ENCODE results near the gene UBE2F. TPM values are rescaled to one million over a fixed set of nuclear protein-coding genes. Genes with fewer than 3 reads are reported as not detected.

Gene UBE2F
- total and polyA plus RNA-seq, 9 of the 15 experiments (the other 6 are each of a cell fraction or from before 2014, with no cell fraction given) = 18.1 to 88.1 (median 53.0) TPM

DNA sequence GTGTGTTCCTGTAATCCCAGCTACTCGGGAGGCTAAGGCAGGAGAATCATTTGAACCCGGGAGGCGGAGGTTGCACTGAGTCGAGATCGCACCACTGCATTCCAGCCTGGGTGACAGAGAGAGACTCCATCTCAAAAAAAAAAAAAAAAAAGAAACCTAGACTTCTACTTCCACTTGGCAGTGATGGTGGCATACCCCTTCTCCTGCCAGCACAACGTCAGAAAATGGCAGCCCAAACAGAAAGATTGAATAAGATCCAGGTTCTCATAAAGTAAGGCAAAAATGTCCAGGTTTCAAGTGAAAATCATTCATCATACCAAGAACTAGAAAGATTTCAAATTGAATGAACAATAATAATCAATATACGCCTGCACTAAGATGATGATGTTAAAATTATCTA, 117.9 kb downstream of the UBE2F start:
- intact Hi-C loops (cut with micrococcal nuclease) (no loop called here), in situ Hi-C loops (cut with MboI) (no loop called here)
- no peaks in the 10 kb centered on the region for H3K9me3 ChIP-seq (replicated peaks; ENCODE audit: control insufficient read depth, insufficient read depth, low read depth, low read length)
- no peak for DNase-seq (ENCODE audit: extremely low read depth in 1 of 4, low spot score in 3 of 4)
- H3K4me3 ChIP-seq = no peak overlapping the region
- no peaks in the 10 kb centered on the region for H4K20me1 ChIP-seq (replicated peaks; ENCODE audit: control insufficient read depth, insufficient read depth, low read length)
- TF ChIP-seq ZNF347 (CRISPR knock-in tag; IDR thresholded peaks at IDR 0.05; ENCODE audit: low read depth) (no peak), ARNT (IDR thresholded peaks at IDR 0.05) (no peak), POLR3A (IDR thresholded peaks at IDR 0.05; ENCODE audit: borderline replicate concordance, extremely low read depth, insufficient read depth, insufficient read length) (no peak)
- ChIA-PET POLR2A (no interaction called here), CTCF (ENCODE audit: low intra/inter-chr PET ratio) (no interaction called here)
- H3K79me2 ChIP-seq (ENCODE audit: control insufficient read depth, insufficient read depth, low read length) = no peaks in the 10 kb centered on the region
- H3K4me1 ChIP-seq (replicated peaks in 1 of 2; ENCODE audit: control insufficient read depth in 2 of 2, insufficient read depth in 2 of 2, low read length in 2 of 2) = no peaks in the 10 kb centered on the region
- no peak overlapping the region for H3K27ac ChIP-seq (ENCODE audit: extremely low read depth, low read depth, low read length)
- no peak overlapping the region for H3K9ac ChIP-seq (ENCODE audit: insufficient read depth in 1 of 2, low read depth in 2 of 2, low read length in 2 of 2)
- ATAC-seq = no peak
- peaks cover 46% of the 10 kb centered on the region; the same call in 2 of the 3 replicates for H3K36me3 ChIP-seq (ENCODE audit: control insufficient read depth, insufficient read depth, low read length)
- no peak for FAIRE-seq
- BruUV-seq (replicated peaks) = no TSS peak
- no peaks in the 10 kb centered on the region for H3K9me1 ChIP-seq (ENCODE audit: control insufficient read depth, insufficient read depth, low read length)
- H3K4me2 ChIP-seq (ENCODE audit: insufficient read depth, low read length) = no peak overlapping the region
- no peak overlapping the region for H2AFZ ChIP-seq (ENCODE audit: low read depth, low read length)
- WGBS (ENCODE audit: insufficient coverage, low coverage, missing lambda C conversion rate) = 100% methylated on average over 3 of the region's 7 CpGs
- H3K27me3 ChIP-seq (ENCODE audit: control insufficient read depth in 2 of 2, insufficient read depth in 2 of 2, low read length in 2 of 2) = no peaks in the 10 kb centered on the region

- Histone ChIP-seq H2AFZ (ENCODE audit: low read depth, low read length) (no peak overlapping the region), H3K4me3 (no peak overlapping the region), H3K27ac (ENCODE audit: extremely low read depth, low read depth, low read length) (no peak overlapping the region), H3K4me2 (ENCODE audit: insufficient read depth, low read length) (no peak overlapping the region), H3K9ac (ENCODE audit: insufficient read depth in 1 of 2, low read depth in 2 of 2, low read length in 2 of 2) (no peak overlapping the region), H3K36me3 (ENCODE audit: control insufficient read depth, insufficient read depth, low read length) (peaks cover 39% of the 10 kb centered on the region; the same call in 2 of the 3 replicates), H3K9me1 (ENCODE audit: control insufficient read depth, insufficient read depth, low read length) (no peaks in the 10 kb centered on the region), H3K9me3 (replicated peaks; ENCODE audit: control insufficient read depth, insufficient read depth, low read depth, low read length) (no peaks in the 10 kb centered on the region), H4K20me1 (replicated peaks; ENCODE audit: control insufficient read depth, insufficient read depth, low read length) (no peaks in the 10 kb centered on the region), H3K27me3 (ENCODE audit: control insufficient read depth in 2 of 2, insufficient read depth in 2 of 2, low read length in 2 of 2) (no peaks in the 10 kb centered on the region), H3K4me1 (replicated peaks in 1 of 2; ENCODE audit: control insufficient read depth in 2 of 2, insufficient read depth in 2 of 2, low read length in 2 of 2) (no peaks in the 10 kb centered on the region), H3K79me2 (ENCODE audit: control insufficient read depth, insufficient read depth, low read length) (no peaks in the 10 kb centered on the region)
- BruUV-seq (replicated peaks) = no TSS peak
- ChIA-PET POLR2A (no interaction called here), CTCF (ENCODE audit: low intra/inter-chr PET ratio) (no interaction called here)
- WGBS (ENCODE audit: insufficient coverage, low coverage, missing lambda C conversion rate) = 95% methylated on average over 3 of the region's 3 CpGs
- TF ChIP-seq RAD21 (CRISPR knock-in tag; conservative IDR thresholded peaks at IDR 0.05 in 1 of 2, IDR thresholded peaks at IDR 0.05 in 1 of 2) = no peak
- TF ChIP-seq ZNF217 (CRISPR knock-in tag; IDR thresholded peaks at IDR 0.05) = no peak
- TF ChIP-seq, protein P1, sequence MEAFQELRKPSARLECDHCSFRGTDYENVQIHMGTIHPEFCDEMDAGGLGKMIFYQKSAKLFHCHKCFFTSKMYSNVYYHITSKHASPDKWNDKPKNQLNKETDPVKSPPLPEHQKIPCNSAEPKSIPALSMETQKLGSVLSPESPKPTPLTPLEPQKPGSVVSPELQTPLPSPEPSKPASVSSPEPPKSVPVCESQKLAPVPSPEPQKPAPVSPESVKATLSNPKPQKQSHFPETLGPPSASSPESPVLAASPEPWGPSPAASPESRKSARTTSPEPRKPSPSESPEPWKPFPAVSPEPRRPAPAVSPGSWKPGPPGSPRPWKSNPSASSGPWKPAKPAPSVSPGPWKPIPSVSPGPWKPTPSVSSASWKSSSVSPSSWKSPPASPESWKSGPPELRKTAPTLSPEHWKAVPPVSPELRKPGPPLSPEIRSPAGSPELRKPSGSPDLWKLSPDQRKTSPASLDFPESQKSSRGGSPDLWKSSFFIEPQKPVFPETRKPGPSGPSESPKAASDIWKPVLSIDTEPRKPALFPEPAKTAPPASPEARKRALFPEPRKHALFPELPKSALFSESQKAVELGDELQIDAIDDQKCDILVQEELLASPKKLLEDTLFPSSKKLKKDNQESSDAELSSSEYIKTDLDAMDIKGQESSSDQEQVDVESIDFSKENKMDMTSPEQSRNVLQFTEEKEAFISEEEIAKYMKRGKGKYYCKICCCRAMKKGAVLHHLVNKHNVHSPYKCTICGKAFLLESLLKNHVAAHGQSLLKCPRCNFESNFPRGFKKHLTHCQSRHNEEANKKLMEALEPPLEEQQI (IDR thresholded peaks at IDR 0.05) = no peak
- no peak for TF ChIP-seq ZNF24 (IDR thresholded peaks at IDR 0.05)
- no peak for TF ChIP-seq ZNF282 (CRISPR knock-in tag; IDR thresholded peaks at IDR 0.05)
- in situ Hi-C loops (cut with MboI) (no loop called here), intact Hi-C loops (cut with micrococcal nuclease) (no loop called here)
- FAIRE-seq (no peak), ATAC-seq (no peak), DNase-seq (ENCODE audit: extremely low read depth in 1 of 4, low spot score in 3 of 4) (no peak)
Observed at GRCh38 chr2:238085899-238086298, 119.1 kb downstream of the UBE2F start.

All from K562 (cell line).